Measurements from ENCODE around the gene MARCKSL1.
"Not testable (repeated sequence)": the region's sequence is repeated elsewhere in the genome, so short reads cannot be mapped to it uniquely, and the experiment has no call there.

DNA sequence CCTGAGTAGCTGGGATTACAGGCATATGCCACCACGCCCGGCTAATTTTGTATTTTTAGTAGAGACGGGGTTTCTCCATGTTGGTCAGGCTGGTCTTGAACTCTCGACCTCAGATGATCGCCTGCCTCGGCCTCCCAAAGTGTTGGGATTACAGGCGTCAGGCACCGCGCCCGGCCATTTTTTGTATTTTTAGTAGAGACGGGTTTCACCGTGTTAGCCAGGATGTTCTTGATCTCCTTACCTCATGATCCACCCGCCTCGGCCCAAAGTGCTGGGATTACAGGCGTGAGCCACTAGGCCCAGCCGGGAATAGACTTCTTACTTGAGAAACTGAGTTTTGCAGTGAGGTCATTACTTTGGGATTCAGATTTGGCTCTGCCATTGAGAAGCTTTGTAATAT lies 37.8 kb downstream of the MARCKSL1 start:
- TF ChIP-seq, protein P1, sequence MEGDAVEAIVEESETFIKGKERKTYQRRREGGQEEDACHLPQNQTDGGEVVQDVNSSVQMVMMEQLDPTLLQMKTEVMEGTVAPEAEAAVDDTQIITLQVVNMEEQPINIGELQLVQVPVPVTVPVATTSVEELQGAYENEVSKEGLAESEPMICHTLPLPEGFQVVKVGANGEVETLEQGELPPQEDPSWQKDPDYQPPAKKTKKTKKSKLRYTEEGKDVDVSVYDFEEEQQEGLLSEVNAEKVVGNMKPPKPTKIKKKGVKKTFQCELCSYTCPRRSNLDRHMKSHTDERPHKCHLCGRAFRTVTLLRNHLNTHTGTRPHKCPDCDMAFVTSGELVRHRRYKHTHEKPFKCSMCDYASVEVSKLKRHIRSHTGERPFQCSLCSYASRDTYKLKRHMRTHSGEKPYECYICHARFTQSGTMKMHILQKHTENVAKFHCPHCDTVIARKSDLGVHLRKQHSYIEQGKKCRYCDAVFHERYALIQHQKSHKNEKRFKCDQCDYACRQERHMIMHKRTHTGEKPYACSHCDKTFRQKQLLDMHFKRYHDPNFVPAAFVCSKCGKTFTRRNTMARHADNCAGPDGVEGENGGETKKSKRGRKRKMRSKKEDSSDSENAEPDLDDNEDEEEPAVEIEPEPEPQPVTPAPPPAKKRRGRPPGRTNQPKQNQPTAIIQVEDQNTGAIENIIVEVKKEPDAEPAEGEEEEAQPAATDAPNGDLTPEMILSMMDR (IDR thresholded peaks at IDR 0.05): not testable (repeated sequence)
- TF ChIP-seq POLR2A (IDR thresholded peaks at IDR 0.05): not testable (repeated sequence)

Measured in esophagus squamous epithelium (tissue), 4 donors.